Right atrium auricular region (tissue), 2 donors: ENCODE data around the gene GGPS1. TPM values are rescaled to one million over a fixed set of nuclear protein-coding genes. Genes with fewer than 3 reads are reported as not detected.
"Not testable (repeated sequence)": the region's sequence is repeated elsewhere in the genome, so short reads cannot be mapped to it uniquely, and the experiment has no call there.

Experiments used
- DNase-seq: peaks from one replicate; pipeline ENCODE4 v3.0.0-alpha.2; 2019; ENCODE audit warnings: low spot score
- H3K27ac ChIP-seq, 2 donors: fragments of 200-600 bp; sonication (generic); 1 replicate in 1 of 2; 2 replicates in 1 of 2; pipeline ENCODE4 v1.5.1; 2016 to 2019
- H3K27me3 ChIP-seq, 2 donors: fragments of 200-600 bp; sonication (generic); one replicate each; pipeline versions ENCODE4 v1.5.1 to v1.6.0; 2017 to 2019
- H3K36me3 ChIP-seq: fragments of 200-600 bp; sonication (generic); one replicate; pipeline ENCODE4 v1.5.1; 2016
- H3K4me1 ChIP-seq, 2 donors: fragments of 200-600 bp; sonication (generic); one replicate each; pipeline versions ENCODE4 v1.5.1 to v1.6.0; 2017 to 2019
- H3K4me3 ChIP-seq, 2 donors: fragments of 200-600 bp; sonication (generic); 1 replicate in 1 of 2; 2 replicates in 1 of 2; pipeline ENCODE4 v1.5.1; 2017 to 2019; ENCODE audit warnings: mild to moderate bottlenecking in 1 of 2, moderate library complexity in 1 of 2
- H3K9me3 ChIP-seq, 2 donors: fragments of 200-600 bp; sonication (generic); one replicate each; pipeline ENCODE4 v1.5.1; 2019
- total RNA-seq, 2 donors: library from RNA; depleted of rRNA; stranded (reverse); fragments of >200 nt; gene quantifications; one replicate each; pipeline ENCODE4 v1.1.0, GENCODE V29; 2016
- TF ChIP-seq, protein P1 (sequence below), 2 donors: fragments of 200-600 bp; sonication (generic); IDR thresholded peaks; one replicate each; pipeline ENCODE4 v1.5.1; 2019; ENCODE audit warnings: antibody characterized with exemption in 2 of 2

The GGPS1 gene
- total RNA-seq, 2 donors from 2014 or later, result 13.4 to 18.9 TPM

DNA sequence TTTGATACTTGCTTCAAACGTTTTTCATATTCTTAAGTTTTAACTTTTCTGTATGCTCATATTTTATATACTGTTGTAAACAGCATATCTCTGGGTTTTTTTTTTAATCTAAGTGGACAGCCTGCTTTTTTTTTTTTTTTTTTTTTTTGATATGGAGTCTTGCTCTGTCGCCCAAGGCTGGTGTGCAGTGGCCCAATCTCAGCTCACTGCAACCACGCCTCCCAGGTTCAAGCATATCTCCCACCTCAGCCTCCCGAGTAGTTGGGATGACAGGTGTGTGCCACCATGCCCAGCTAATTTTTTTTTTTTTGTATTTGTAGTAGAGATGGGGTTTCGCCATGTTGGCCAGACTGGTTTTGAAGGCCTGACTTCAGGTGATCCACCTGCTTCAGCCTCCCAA, 40.1 kb downstream of the GGPS1 start:
- no peak overlapping the region for H3K4me3 ChIP-seq

DNA sequence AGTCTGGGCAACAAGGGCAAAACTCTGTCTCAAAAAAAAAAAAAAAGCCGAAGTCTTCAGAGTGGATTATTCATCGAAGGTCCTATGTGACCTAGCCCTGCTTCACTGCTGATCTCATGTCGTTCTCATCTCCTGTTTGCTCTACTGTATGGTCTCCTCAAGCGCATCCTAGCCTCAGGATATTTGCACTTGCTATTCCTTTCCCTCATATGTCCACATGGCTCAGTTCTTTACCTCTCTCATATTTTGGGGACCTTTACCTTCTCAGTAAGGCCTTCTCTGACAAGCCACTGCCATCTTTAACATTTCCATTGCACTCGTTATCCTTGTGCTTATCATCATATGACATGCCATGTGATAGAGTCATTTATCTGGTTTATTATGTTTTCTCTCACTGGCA, 41.4 kb downstream of the GGPS1 start:
- no peaks in the 10 kb centered on the region for H3K36me3 ChIP-seq
- no peak overlapping the region for H3K4me3 ChIP-seq
- TF ChIP-seq, protein P1, sequence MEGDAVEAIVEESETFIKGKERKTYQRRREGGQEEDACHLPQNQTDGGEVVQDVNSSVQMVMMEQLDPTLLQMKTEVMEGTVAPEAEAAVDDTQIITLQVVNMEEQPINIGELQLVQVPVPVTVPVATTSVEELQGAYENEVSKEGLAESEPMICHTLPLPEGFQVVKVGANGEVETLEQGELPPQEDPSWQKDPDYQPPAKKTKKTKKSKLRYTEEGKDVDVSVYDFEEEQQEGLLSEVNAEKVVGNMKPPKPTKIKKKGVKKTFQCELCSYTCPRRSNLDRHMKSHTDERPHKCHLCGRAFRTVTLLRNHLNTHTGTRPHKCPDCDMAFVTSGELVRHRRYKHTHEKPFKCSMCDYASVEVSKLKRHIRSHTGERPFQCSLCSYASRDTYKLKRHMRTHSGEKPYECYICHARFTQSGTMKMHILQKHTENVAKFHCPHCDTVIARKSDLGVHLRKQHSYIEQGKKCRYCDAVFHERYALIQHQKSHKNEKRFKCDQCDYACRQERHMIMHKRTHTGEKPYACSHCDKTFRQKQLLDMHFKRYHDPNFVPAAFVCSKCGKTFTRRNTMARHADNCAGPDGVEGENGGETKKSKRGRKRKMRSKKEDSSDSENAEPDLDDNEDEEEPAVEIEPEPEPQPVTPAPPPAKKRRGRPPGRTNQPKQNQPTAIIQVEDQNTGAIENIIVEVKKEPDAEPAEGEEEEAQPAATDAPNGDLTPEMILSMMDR (IDR thresholded peaks at IDR 0.05), result no peak
- H3K4me1 ChIP-seq, result peaks cover 0 to 7% of the 10 kb centered on the region in 2 donors
- DNase-seq, result no peak
- no peaks in the 10 kb centered on the region for H3K27me3 ChIP-seq
- H3K27ac ChIP-seq, result no peak overlapping the region
- no peaks in the 10 kb centered on the region for H3K9me3 ChIP-seq

More for the DNA sequence above, 40.1 kb downstream of the GGPS1 start:
- H3K9me3 ChIP-seq, result no peaks in the 10 kb centered on the region
- no peaks in the 10 kb centered on the region for H3K27me3 ChIP-seq
- H3K27ac ChIP-seq, result no peak overlapping the region
- TF ChIP-seq, protein P1 (IDR thresholded peaks at IDR 0.05), result no peak
- no peaks in the 10 kb centered on the region for H3K36me3 ChIP-seq
- peaks cover 0 to 7% of the 10 kb centered on the region in 2 donors for H3K4me1 ChIP-seq
- no peak for DNase-seq

DNA sequence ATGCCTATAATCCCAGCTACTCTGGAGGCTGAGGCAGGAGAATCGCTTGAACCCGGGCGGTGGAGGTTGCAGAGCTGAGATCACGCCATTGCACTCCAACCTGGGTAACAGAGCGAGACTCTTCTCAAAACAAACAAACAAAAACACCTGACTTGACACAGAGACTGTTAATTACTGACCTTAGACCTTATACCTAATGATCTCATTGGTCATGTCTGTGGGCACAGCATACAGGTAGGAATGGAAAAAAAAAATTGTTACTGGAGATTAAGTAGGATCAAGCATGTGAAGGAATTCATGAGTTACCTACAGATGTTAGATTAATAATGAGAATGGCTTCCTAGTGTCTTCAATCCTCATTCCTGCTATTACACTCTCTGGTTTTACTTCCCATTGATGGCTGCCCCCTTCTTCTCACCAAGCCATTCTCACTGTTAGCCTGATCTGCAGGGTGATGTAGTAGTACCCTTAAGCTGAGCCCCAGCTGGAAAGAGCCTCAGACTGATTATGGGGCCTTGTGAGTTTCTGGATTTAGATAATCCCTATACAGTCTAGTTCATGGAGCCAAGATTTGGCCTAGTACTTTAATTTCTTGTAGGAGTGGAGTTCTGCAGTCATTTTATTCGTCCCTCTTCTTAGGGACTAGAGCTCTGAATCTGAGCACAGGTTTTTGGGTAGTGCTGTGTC, 47.7 kb downstream of the GGPS1 start:
- H3K4me3 ChIP-seq, result no peak overlapping the region
- no peaks in the 10 kb centered on the region for H3K4me1 ChIP-seq
- no peak for DNase-seq
- no peak overlapping the region for H3K27ac ChIP-seq
- TF ChIP-seq, protein P1 (IDR thresholded peaks at IDR 0.05), result no peak
- peaks cover under 1% of the 10 kb centered on the region for H3K36me3 ChIP-seq
- H3K9me3 ChIP-seq, result no peaks in the 10 kb centered on the region
- H3K27me3 ChIP-seq, result no peaks in the 10 kb centered on the region

DNA sequence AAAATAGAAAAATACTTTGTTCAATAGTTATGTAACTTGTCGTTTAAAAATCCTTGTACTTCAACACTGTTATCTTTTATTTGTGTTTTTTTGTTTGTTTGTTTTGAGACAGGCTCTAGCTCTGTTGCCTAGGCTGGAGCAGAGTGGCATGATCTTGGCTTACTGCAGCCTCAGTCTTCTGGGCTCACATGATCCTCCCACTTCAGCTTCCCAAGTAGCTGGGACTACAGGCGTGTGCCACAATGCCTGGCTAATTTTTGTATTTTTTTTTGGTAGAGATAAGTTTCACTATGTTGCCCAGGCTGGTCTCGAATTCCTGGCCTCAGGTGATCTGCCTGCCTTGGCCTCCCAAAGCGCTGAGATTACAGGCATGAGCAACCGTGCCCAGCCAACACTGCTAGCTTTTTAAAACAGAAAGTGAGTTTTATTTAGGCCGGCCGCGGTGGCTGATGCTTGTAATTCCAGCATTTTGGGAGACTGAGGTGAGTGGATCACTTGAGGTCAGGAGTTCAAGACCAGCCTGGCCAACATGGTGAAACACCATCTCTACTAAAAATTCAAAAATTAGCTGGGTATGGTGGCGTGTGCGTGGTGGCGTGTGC, 49.9 kb downstream of the GGPS1 start:
- H3K9me3 ChIP-seq, H3K27me3 ChIP-seq, H3K4me1 ChIP-seq, H3K27ac ChIP-seq, H3K4me3 ChIP-seq, DNase-seq, H3K36me3 ChIP-seq: not testable (repeated sequence)

DNA sequence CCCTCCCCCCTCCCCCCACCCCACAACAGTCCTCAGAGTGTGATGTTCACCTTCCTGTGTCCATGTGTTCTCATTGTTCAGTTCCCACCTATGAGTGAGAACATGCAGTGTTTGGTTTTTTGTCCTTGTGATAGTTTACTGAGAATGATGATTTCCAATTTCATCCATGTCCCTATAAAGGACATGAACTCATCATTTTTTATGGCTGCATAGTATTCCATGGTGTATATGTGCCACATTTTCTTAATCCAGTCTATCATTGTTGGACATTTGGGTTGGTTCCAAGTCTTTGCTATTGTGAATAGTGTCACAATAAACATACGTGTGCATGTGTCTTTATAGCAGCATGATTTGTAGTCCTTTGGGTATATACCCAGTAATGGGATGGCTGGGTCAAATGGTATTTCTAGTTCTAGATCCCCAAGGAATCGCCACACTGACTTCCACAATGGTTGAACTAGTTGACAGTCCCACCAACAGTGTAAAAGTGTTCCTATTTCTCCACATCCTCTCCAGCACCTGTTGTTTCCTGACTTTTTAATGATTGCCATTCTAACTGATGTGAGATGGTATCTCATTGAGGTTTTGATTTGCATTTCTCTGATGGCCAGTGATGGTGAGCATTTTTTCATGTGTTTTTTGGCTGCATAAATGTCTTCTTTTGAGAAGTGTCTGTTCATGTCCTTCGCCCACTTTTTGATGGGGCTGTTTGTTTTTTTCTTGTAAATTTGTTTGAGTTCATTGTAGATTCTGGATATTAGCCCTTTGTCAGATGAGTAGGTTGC, 53.8 kb downstream of the GGPS1 start:
- H3K4me3 ChIP-seq, H3K9me3 ChIP-seq, H3K27me3 ChIP-seq, H3K27ac ChIP-seq, DNase-seq, H3K4me1 ChIP-seq, H3K36me3 ChIP-seq: not testable (repeated sequence)

DNA sequence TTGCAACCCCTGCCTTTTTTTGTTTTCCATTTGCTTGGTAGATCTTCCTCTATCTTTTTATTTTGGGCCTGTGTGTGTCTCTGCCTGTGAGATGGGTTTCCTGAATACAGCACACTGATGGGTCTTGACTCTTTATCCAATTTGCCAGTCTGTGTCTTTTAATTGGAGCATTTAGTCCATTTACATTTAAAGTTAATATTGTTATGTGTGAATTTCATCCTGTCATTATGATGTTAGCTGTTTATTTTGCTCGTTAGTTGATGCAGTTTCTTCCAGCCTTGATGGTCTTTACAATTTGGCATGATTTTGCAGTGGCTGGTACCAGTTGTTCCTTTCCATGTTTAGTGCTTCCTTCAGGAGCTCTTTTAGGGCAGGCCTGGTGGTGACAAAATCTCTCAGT, 57.3 kb downstream of the GGPS1 start:
- not testable (repeated sequence) for H3K9me3 ChIP-seq, H3K27me3 ChIP-seq, H3K4me1 ChIP-seq, H3K4me3 ChIP-seq, H3K36me3 ChIP-seq, H3K27ac ChIP-seq, DNase-seq

DNA sequence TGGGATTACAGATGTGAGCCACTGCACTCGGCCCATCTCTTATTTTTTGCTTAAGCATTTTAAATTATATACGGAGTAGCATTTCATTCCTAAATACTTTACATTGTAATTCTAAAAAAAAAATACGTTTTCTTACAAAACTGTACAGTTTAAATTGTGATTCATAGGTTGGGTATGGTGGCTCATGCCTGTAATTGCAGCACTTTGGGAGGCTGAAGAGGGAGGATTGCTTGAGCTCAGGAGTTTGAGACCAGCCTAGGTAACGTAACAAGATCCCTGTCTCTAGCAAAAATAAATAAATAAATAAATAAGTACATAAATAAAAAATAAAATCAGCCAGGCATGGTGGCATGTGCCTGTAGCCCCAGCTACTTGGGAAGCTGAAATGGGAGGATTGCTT, 63.5 kb downstream of the GGPS1 start:
- TF ChIP-seq, protein P1 (IDR thresholded peaks at IDR 0.05), result no peak
- peaks cover 5 to 9% of the 10 kb centered on the region in 2 donors for H3K9me3 ChIP-seq
- no peak for DNase-seq
- H3K36me3 ChIP-seq, result no peaks in the 10 kb centered on the region
- no peaks in the 10 kb centered on the region for H3K4me1 ChIP-seq
- no peak overlapping the region for H3K27ac ChIP-seq
- no peaks in the 10 kb centered on the region for H3K27me3 ChIP-seq
- no peak overlapping the region for H3K4me3 ChIP-seq
